K562 (cell line): ENCODE measurements around the gene LRRC57. TPM values are rescaled to one million over a fixed set of nuclear protein-coding genes. Genes with fewer than 3 reads are reported as not detected.

ENCODE experiments used
- ATAC-seq: fragments of 200-7000 bp; cut with Tn5 transposase; 3 replicates; pipeline ENCODE4 v1.9.1; 2020; ENCODE audit warnings: moderate library complexity
- BruUV-seq: library from RNA; stranded (reverse); fragments of 400-500 nt; replicated peaks from 2 replicates; lab custom pipeline; 2021; lab: Mats Ljungman, UMichigan
- CTCF ChIA-PET: fragments of 300-600 bp; formaldehyde crosslinking; extraction: SDS; loops from one replicate; lab custom pipeline; 2021; ENCODE audit warnings: low intra/inter-chr PET ratio; lab: Yijun Ruan, JAX
- POLR2A ChIA-PET: fragments of 300-600, 350-650 bp; sonication (Branson Sonifier 250); formaldehyde crosslinking; extraction: SDS; loops from one replicate; lab custom pipeline; 2021; ENCODE audit warnings: antibody characterized with exemption, inconsistent platforms; lab: Yijun Ruan, JAX
- DNase-seq, 4 experiments: peaks; one replicate each; pipeline versions ENCODE4 v3.0.0 to v3.0.0-alpha.2; 2011 to 2018; ENCODE audit warnings: low spot score in 3 of 4, mixed read lengths in 3 of 4; ENCODE audit errors: extremely low read depth in 1 of 4
- FAIRE-seq: peaks from 2 replicates; lab custom pipeline; 2011; peaks lifted over from hg19 to GRCh38; lab: Jason Lieb, UNC
- H2AFZ ChIP-seq: 2 replicates; pipeline ENCODE4 v1.6.0; 2011; ENCODE audit warnings: low read depth, low read length, control low read depth, inconsistent platforms
- H3K27ac ChIP-seq: fragments of 200-600 bp; 3 replicates; pipeline ENCODE4 v1.8.0; 2011; ENCODE audit warnings: low read depth, mild to moderate bottlenecking, control low read depth, inconsistent platforms, low read length, moderate library complexity, mixed read lengths; ENCODE audit errors: extremely low read depth
- H3K27me3 ChIP-seq, 2 experiments: fragments of 300-600 bp in 1 of 2; 2 replicates in 1 of 2; 3 replicates in 1 of 2; pipeline versions ENCODE4 v1.6.0 to v1.8.0; 2011; ENCODE audit warnings: inconsistent platforms in 2 of 2, low read length in 2 of 2, mild to moderate bottlenecking in 1 of 2, mixed read lengths in 1 of 2, moderate library complexity in 1 of 2; ENCODE audit not compliant: control insufficient read depth in 2 of 2, insufficient read depth in 2 of 2
- H3K36me3 ChIP-seq: fragments of 300-600 bp; 3 replicates; pipeline ENCODE4 v1.8.0; 2011; ENCODE audit warnings: mild to moderate bottlenecking, low read length, inconsistent platforms; ENCODE audit not compliant: control insufficient read depth, insufficient read depth
- H3K4me1 ChIP-seq, 2 experiments: fragments of 200-600 bp in 1 of 2; replicated peaks in 1 of 2; 2 replicates in 1 of 2; 3 replicates in 1 of 2; pipeline versions ENCODE4 v1.5.1 to v1.8.0; 2011; ENCODE audit warnings: inconsistent platforms in 2 of 2, low read length in 2 of 2, mild to moderate bottlenecking in 1 of 2, mixed read lengths in 1 of 2, moderate library complexity in 1 of 2; ENCODE audit not compliant: control insufficient read depth in 2 of 2, insufficient read depth in 2 of 2
- H3K4me2 ChIP-seq: 2 replicates; pipeline ENCODE4 v1.6.1; 2011; ENCODE audit warnings: low read length, control low read depth, inconsistent platforms, mixed read lengths; ENCODE audit not compliant: insufficient read depth
- H3K4me3 ChIP-seq: fragments of 200-600 bp; sonication (generic), shearing (Covaris generic); 2 replicates; pipeline ENCODE4 v1.5.1; 2016; ENCODE audit warnings: control low read depth, inconsistent platforms
- H3K79me2 ChIP-seq: fragments of 200-600 bp; 3 replicates; pipeline ENCODE4 v1.8.0; 2011; ENCODE audit warnings: low read length, inconsistent platforms; ENCODE audit not compliant: control insufficient read depth, insufficient read depth
- H3K9ac ChIP-seq, 2 experiments: 2 replicates each; pipeline versions ENCODE4 v1.6.0 to v1.6.1; 2011; ENCODE audit warnings: low read depth in 2 of 2, low read length in 2 of 2, control low read depth in 1 of 2, inconsistent platforms in 1 of 2, mild to moderate bottlenecking in 1 of 2, mixed read lengths in 1 of 2; ENCODE audit not compliant: insufficient read depth in 1 of 2
- H3K9me1 ChIP-seq: one replicate; pipeline ENCODE4 v1.6.0; 2011; ENCODE audit warnings: inconsistent platforms, mild to moderate bottlenecking, low read length, moderate library complexity; ENCODE audit not compliant: control insufficient read depth, insufficient read depth
- H3K9me3 ChIP-seq: replicated peaks from 2 replicates; pipeline ENCODE4 v1.5.1; 2011; ENCODE audit warnings: low read depth, low read length, inconsistent platforms; ENCODE audit not compliant: control insufficient read depth, insufficient read depth
- H4K20me1 ChIP-seq: replicated peaks from 2 replicates; pipeline ENCODE4 v1.6.1; 2011; ENCODE audit warnings: low read length, inconsistent platforms, mixed read lengths; ENCODE audit not compliant: control insufficient read depth, insufficient read depth
- IRF1 ChIP-seq: sonication (generic); formaldehyde crosslinking; IDR thresholded peaks from 2 replicates; pipeline ENCODE4 v1.8.0; 2022; ENCODE audit warnings: missing genetic modification reagents, mild to moderate bottlenecking, borderline replicate concordance
- POLR2AphosphoS5 ChIP-seq: IDR thresholded peaks from 2 replicates; pipeline ENCODE4 v1.6.1; 2011; ENCODE audit warnings: mild to moderate bottlenecking, low read depth, low read length, moderate library complexity; ENCODE audit not compliant: control insufficient read depth, insufficient read depth
- RBM22 ChIP-seq: fragments of 200-400 bp; formaldehyde crosslinking; IDR thresholded peaks from 2 replicates; pipeline ENCODE4 v1.6.1; 2018; ENCODE audit warnings: low read length, low read depth; ENCODE audit not compliant: poor library complexity, severe bottlenecking
- SMC3 ChIP-seq: conservative IDR thresholded peaks from 2 replicates; pipeline ENCODE4 v1.6.1; 2011; ENCODE audit warnings: low read depth, low read length, improper control_type of control experiment; ENCODE audit not compliant: insufficient read depth
- TFAP4 ChIP-seq: sonication (generic); formaldehyde crosslinking; IDR thresholded peaks from 2 replicates; pipeline ENCODE4 v1.8.0; 2022; ENCODE audit warnings: missing genetic modification reagents, mild to moderate bottlenecking, moderate library complexity, borderline replicate concordance
- ZNF431 ChIP-seq: sonication (generic); formaldehyde crosslinking; IDR thresholded peaks from 2 replicates; pipeline ENCODE4 v1.8.0; 2022; ENCODE audit warnings: mild to moderate bottlenecking, missing genetic modification reagents
- WGBS: fragments of 100-300 bp; shearing (Covaris generic); methylation state at CpG from one replicate; pipeline ENCODE4 v1.1.6; 2016; ENCODE audit warnings: low coverage, mixed read lengths; ENCODE audit not compliant: insufficient coverage; ENCODE audit errors: missing lambda C conversion rate; 5-methylcytosine and 5-hydroxymethylcytosine counted together
- in situ Hi-C: fragments of 300-500 bp; cut with MboI; formaldehyde crosslinking; loops from 4 replicates; pipeline ENCODE4 v1.15.0; 2018; ENCODE audit warnings: inconsistent platforms, mixed read lengths
- intact Hi-C: fragments of 100-400 bp; cut with micrococcal nuclease; formaldehyde crosslinking; loops from 2 replicates; pipeline ENCODE4 v1.14.2; 2022
- polyA plus RNA-seq, 8 experiments: library from polyadenylated mRNA; depleted of rRNA in 4 of 8; stranded (reverse) in 5 of 8; unstranded in 3 of 8; fragments of >200 nt; fragmentation: Nextera tagmentation in 2 of 8; fragmentation: Illumina TruSeq in 1 of 8; extraction: Ambion mirVana in 2 of 8; extraction: Trizol in 1 of 8; gene quantifications; 2 replicates each; pipeline versions ENCODE4 v1.2.1 to v1.2.3, GENCODE V29; 2011 to 2014; ENCODE audit warnings: inconsistent platforms in 1 of 8, missing spikeins in 1 of 8
- total RNA-seq, 7 experiments: library from RNA; depleted of rRNA in 6 of 7; stranded (reverse); fragments of >200 nt in 6 of 7; fragmentation: Illumina TruSeq in 2 of 7; extraction: Trizol in 2 of 7; gene quantifications; 2 replicates each; pipeline versions ENCODE4 v1.2.1 to v1.2.3, GENCODE V29; 2011 to 2021; ENCODE audit warnings: low replicate concordance in 1 of 7

The LRRC57 gene
- total and polyA plus RNA-seq, 9 of the 15 experiments (the other 6 are each of a cell fraction or from before 2014, with no cell fraction given), result 3.9 to 20.4 (median 14.8) TPM

GRCh38 chr15:42575188-42576039 lies 26.8 kb upstream of the LRRC57 start, which contains the start of gene STARD9 (continued):
- TF ChIP-seq TFAP4 (CRISPR knock-in tag), result peak; percentile 74
- 0 out of 2 replicates have a peak, but pooled peaks have one; percentile 1 for TF ChIP-seq SMC3
- TF ChIP-seq ZNF431 (CRISPR knock-in tag), result peak; percentile 94
- TF ChIP-seq IRF1 (CRISPR knock-in tag), result peak; percentile 88; the same call in 1 of the 2 replicates
- no peak for TF ChIP-seq RBM22

- peaks cover 28% of the 10 kb centered on the region for H3K79me2 ChIP-seq
- in situ Hi-C loops, result no loop called here
- no peak for TF ChIP-seq POLR2AphosphoS5
These were observed 10.1 kb upstream of the LRRC57 start for GRCh38 chr15:42558739-42559138.

More at GRCh38 chr15:42558739-42559138, 10.1 kb upstream of the LRRC57 start:
- Histone ChIP-seq H3K4me1 (peaks cover 0 to under 1% of the 10 kb centered on the region in 2 experiments; a peak in 1 of 5 replicates), H3K9ac (no peak overlapping the region), H3K27ac (no peak overlapping the region), H3K9me3 (no peaks in the 10 kb centered on the region), H3K4me2 (no peak overlapping the region), H3K27me3 (no peaks in the 10 kb centered on the region), H3K36me3 (peaks cover 76% of the 10 kb centered on the region; the same call in 2 of the 3 replicates), H3K4me3 (no peak overlapping the region), H3K9me1 (no peaks in the 10 kb centered on the region), H2AFZ (no peak overlapping the region), H4K20me1 (0 out of 2 replicates have a peak, but pooled peaks cover 3% of the 10 kb centered on the region)
- ATAC-seq, result no peak
- no TSS peak for BruUV-seq
- intact Hi-C loops, result no loop called here
- FAIRE-seq, result no peak
- ChIA-PET CTCF (no interaction called here), POLR2A (interaction anchor here (1.0 to 3.5 kb wide), 2 partner anchors 10 to 14 kb away, joined by 4 to 14 read pairs; partner anchors contain the start of genes HAUS2 and LRRC57)
- WGBS, result 92% methylated on average over 3 of the region's 3 CpGs
- no peak for DNase-seq
